Testis (tissue), 3 donors: ENCODE data around the gene PNCK. TPM values are rescaled to one million over a fixed set of nuclear protein-coding genes. Genes with fewer than 3 reads are reported as not detected.

Source experiments
- DNase-seq: peaks from one replicate; pipeline ENCODE4 v3.0.0-alpha.2; 2019
- H3K27ac ChIP-seq, 2 donors: fragments of 200-600 bp; sonication (generic); one replicate each; pipeline ENCODE4 v1.5.1; 2019
- H3K27me3 ChIP-seq: fragments of 200-600 bp; sonication (generic); one replicate; pipeline ENCODE4 v1.5.1; 2019
- H3K36me3 ChIP-seq: fragments of 200-600 bp; sonication (generic); one replicate; pipeline ENCODE4 v1.5.1; 2017; ENCODE audit warnings: low read depth; ENCODE audit errors: missing control alignments
- H3K4me1 ChIP-seq: fragments of 200-600 bp; sonication (generic); one replicate; pipeline ENCODE4 v1.5.1; 2019
- H3K4me3 ChIP-seq, 2 donors: fragments of 200-600 bp; sonication (generic); one replicate each; pipeline ENCODE4 v1.5.1; 2017 to 2019
- H3K9me3 ChIP-seq: fragments of 200-600 bp; sonication (generic); one replicate; pipeline ENCODE4 v1.5.1; 2017
- POLR2A ChIP-seq: fragments of 450-650 bp; IDR thresholded peaks from one replicate; pipeline ENCODE4 v1.6.1; 2017; ENCODE audit warnings: antibody characterized with exemption, mild to moderate bottlenecking, moderate library complexity
- WGBS, 2 donors: methylation state at CpG; one replicate each; pipeline ENCODE4 v1.1.5; 2018; 5-methylcytosine and 5-hydroxymethylcytosine counted together
- intact Hi-C: fragments of 100-400 bp; cut with DNase I; formaldehyde crosslinking; loops from one replicate; pipeline ENCODE4 v1.15.1; 2023; ENCODE audit warnings: low total_unique reads
- polyA plus RNA-seq: library from polyadenylated mRNA; stranded (reverse); fragments of 350-450 nt; fragmentation: Illumina TruSeq; extraction: RNeasy Lipid Tissue Mini Kit (QIAGEN cat#74804); gene quantifications from one replicate; pipeline ENCODE4 v1.2.3, GENCODE V29; 2014; ENCODE audit warnings: low read depth, low replicate concordance; ENCODE audit not compliant: insufficient read depth
- total RNA-seq, 2 donors: library from RNA; depleted of rRNA; stranded (reverse); fragments of >200 nt; gene quantifications; one replicate each; pipeline ENCODE4 v1.2.3, GENCODE V29; 2016
- TF ChIP-seq, protein P1 (sequence below), 3 experiments: fragments of 450-650 bp in 2 of 3; fragments of 200-600 bp in 1 of 3; sonication (generic) in 1 of 3; IDR thresholded peaks; one replicate each; pipeline ENCODE4 v1.5.1; 2016 to 2019; ENCODE audit warnings: antibody characterized with exemption in 3 of 3, mild to moderate bottlenecking in 2 of 3, moderate library complexity in 1 of 3

The PNCK gene
- total and polyA plus RNA-seq, 3 donors from 2014 or later: 19.9 to 51.5 (median 41.0) TPM

DNA sequence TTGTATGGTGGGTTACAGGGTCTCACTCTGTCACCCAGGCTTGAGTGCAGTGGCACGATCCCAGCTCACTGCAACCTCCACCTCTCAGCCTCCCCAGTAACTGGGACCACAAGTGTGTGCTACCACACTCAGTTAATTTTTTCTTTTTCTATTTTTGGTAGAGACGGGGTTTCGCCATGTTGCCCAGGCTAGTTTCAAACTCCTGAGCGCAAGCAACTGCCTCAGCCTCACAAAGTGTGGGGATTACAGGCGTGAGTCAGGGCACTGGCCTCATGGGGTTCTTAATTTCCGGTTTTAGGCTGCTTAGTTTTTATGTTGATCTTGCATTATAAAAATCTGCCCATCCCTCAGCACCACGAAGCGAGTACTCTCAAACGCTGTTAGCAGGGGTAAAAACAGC lies 43.8 kb upstream of the PNCK start:
- Histone ChIP-seq H3K27ac (no peak overlapping the region), H3K9me3 (no peaks in the 10 kb centered on the region), H3K27me3 (no peaks in the 10 kb centered on the region), H3K4me1 (no peaks in the 10 kb centered on the region), H3K36me3 (no peaks in the 10 kb centered on the region), H3K4me3 (no peak overlapping the region)
- WGBS, 2 donors: 93 to 96% methylated on average over 9 of the region's 9 CpGs
- DNase-seq: no peak
- intact Hi-C loops: no loop called here
- TF ChIP-seq, protein P1, sequence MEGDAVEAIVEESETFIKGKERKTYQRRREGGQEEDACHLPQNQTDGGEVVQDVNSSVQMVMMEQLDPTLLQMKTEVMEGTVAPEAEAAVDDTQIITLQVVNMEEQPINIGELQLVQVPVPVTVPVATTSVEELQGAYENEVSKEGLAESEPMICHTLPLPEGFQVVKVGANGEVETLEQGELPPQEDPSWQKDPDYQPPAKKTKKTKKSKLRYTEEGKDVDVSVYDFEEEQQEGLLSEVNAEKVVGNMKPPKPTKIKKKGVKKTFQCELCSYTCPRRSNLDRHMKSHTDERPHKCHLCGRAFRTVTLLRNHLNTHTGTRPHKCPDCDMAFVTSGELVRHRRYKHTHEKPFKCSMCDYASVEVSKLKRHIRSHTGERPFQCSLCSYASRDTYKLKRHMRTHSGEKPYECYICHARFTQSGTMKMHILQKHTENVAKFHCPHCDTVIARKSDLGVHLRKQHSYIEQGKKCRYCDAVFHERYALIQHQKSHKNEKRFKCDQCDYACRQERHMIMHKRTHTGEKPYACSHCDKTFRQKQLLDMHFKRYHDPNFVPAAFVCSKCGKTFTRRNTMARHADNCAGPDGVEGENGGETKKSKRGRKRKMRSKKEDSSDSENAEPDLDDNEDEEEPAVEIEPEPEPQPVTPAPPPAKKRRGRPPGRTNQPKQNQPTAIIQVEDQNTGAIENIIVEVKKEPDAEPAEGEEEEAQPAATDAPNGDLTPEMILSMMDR (IDR thresholded peaks at IDR 0.05): no peak
- TF ChIP-seq POLR2A: no peak

DNA sequence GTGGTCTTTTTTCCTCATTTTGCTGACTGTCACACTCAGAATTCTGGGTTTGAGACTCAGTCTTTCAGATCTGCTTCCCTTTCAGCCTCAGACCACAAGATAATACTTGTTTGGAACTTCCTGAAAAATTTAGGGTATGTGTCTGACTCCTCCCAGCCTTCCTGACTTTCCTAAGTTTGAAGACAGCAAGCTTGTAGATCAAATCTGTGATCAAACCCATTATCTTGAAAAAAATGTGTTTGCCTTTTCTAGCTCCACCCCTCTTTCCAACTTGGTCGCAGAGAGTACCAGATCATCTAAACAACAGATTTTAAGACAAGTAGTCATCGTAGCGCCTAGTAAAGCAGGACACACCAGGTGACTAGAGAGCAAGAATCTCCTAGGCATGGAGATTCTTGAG lies 40.6 kb upstream of the PNCK start:
- TF ChIP-seq POLR2A: no peak
- TF ChIP-seq, protein P1 (IDR thresholded peaks at IDR 0.05): no peak
- Histone ChIP-seq H3K36me3 (no peaks in the 10 kb centered on the region), H3K27me3 (no peaks in the 10 kb centered on the region), H3K27ac (no peak overlapping the region), H3K9me3 (no peaks in the 10 kb centered on the region), H3K4me1 (no peaks in the 10 kb centered on the region), H3K4me3 (no peak overlapping the region)
- WGBS, 2 donors: 86 to 96% methylated on average over 3 of the region's 3 CpGs
- intact Hi-C loops: no loop called here
- DNase-seq: no peak

DNA sequence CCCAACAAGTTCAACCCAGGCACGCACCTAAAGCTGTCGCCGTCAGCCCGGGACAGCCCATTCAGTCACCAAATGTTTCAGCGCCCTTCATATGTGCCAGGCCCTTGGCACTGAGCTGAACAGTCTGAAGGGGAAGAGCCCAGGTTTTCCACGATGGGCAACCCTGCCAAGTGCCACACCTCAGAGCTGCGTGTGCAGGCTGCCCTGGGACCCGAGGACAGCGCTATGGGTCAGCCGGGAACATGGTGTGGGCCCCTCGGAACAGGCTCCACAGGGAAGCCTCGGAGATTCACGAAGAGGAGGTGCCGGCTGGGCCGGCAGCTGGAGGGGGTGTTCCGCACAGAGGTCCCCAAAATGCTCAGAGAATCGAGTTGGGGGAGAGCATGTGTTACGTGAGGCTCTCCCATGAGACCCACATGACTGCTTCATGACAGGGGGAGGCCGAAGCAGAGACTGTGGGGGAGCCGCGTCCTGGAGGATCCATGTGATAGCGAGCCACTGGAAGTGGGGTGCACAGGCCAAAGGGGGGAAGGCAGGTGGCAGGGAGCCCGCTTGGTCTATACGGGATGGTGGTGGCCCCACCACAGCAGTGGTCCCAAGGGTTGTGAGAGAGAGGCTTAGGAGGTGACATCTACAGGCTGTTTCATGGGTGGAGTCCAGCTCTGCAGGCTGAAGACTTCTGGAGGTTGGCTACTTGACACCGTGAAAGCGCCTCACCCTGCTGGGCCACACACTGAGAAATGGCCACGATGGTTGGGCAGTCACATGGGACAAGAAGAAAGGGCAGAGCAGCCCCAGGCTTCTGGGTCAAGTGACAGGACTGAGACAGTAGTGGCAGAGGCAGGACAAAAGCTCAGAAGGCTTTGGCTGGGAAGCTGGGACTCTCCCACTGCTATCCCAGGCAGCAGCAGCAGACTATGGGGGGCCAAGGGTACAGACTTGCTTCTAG lies 36.4 kb upstream of the PNCK start:
- TF ChIP-seq, protein P1 (IDR thresholded peaks at IDR 0.05): no peak
- TF ChIP-seq POLR2A: no peak
- H3K27me3 ChIP-seq: no peaks in the 10 kb centered on the region
- no peaks in the 10 kb centered on the region for H3K4me1 ChIP-seq
- WGBS, 2 donors: 76 to 81% methylated on average over 12 to 26 of the region's 27 CpGs
- intact Hi-C loops: no loop called here
- no peak overlapping the region for H3K4me3 ChIP-seq
- H3K9me3 ChIP-seq: no peaks in the 10 kb centered on the region
- no peak overlapping the region for H3K27ac ChIP-seq
- no peaks in the 10 kb centered on the region for H3K36me3 ChIP-seq
- no peak for DNase-seq

DNA sequence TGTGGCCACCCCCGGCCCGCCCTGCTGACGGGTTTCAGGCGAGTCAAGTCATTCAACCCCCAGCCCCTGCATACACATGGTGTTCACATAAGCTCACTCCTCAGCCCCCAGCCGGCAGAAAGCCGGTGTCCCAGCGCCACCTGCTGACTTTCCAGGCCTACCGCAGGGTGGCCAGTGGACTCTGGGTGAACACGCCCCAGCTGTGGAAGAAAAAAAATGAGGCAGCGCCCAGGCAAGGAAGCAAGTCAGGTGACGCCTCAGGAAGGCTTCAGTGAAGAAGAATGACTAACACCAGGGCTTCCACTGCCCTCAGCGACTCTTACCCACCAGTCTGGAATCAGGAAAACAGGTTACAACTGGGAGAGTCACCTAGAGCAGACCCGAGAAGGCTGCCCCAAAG lies 34.8 kb upstream of the PNCK start:
- WGBS, 2 donors: 29 to 36% methylated on average over 5 to 11 of the region's 13 CpGs
- H3K9me3 ChIP-seq: no peaks in the 10 kb centered on the region
- no peaks in the 10 kb centered on the region for H3K27me3 ChIP-seq
- no peaks in the 10 kb centered on the region for H3K36me3 ChIP-seq
- intact Hi-C loops: no loop called here
- H3K4me3 ChIP-seq: no peak overlapping the region
- H3K27ac ChIP-seq: no peak overlapping the region
- H3K4me1 ChIP-seq: no peaks in the 10 kb centered on the region
- peak; percentile 70 for DNase-seq
- TF ChIP-seq, protein P1 (IDR thresholded peaks at IDR 0.05): peak; percentile 31 to 59 (median 49)
- no peak for TF ChIP-seq POLR2A

DNA sequence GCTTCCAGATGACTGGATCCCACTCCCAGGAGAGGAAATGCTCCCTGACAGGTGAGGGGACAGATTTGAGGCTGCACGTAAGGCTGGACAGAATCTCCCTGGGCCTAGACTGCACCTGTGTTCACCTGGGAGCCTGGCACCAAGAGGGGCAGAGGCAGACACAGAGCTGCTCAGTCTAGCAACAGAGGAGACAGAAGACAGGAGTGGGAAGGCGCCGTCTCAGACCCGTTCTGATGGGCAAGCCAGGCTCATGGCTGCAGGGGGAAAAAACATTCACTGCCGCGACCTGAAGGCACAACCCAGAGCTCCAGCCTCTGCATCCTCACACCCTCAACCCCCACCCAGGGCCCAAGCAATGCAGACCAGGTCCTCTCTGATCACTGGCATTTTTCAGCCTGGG lies 33.8 kb upstream of the PNCK start:
- intact Hi-C loops: no loop called here
- Histone ChIP-seq H3K36me3 (no peaks in the 10 kb centered on the region), H3K9me3 (no peaks in the 10 kb centered on the region), H3K27me3 (no peaks in the 10 kb centered on the region), H3K4me1 (peaks cover 3% of the 10 kb centered on the region), H3K4me3 (no peak overlapping the region), H3K27ac (no peak overlapping the region)
- 86 to 89% methylated on average over 1 to 6 of the region's 6 CpGs for WGBS, 2 donors
- TF ChIP-seq POLR2A: no peak
- TF ChIP-seq, protein P1 (IDR thresholded peaks at IDR 0.05): no peak
- no peak for DNase-seq
